Measurements from ENCODE around the gene SLC9A4.

Gene SLC9A4

DNA sequence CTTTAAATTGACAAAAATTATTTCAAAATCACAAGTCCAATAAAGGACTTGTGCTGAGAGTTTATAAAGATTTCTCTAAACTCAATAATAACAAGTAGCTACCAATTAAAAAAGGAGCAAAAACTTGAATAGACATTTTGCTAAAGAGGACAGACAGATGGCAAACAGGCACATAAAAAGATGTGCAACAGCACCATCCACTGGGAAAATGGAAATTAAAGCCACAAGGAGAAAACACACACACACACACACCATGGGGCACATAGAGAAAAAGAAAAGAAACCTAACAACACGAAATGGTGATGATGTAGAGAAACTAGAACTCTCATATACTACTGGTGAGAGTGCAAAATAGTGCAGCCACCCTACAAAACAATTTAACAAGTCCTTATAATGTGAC, 12.6 kb upstream of the SLC9A4 start:
- H3K4me1 ChIP-seq (ENCODE audit: insufficient read depth, low read length): no peaks in the 10 kb centered on the region
- no peak overlapping the region for H3K27ac ChIP-seq (ENCODE audit: low read length)
- H3K9me3 ChIP-seq (ENCODE audit: insufficient read depth, low read depth, low read length): 0 out of 2 replicates have a peak, but pooled peaks cover 2% of the 10 kb centered on the region
- no peak overlapping the region for H3K4me3 ChIP-seq (ENCODE audit: low read length)
- H3K9ac ChIP-seq (ENCODE audit: low read depth, low read length): no peak overlapping the region
- no peaks in the 10 kb centered on the region for H3K36me3 ChIP-seq (ENCODE audit: insufficient read depth, low read depth, low read length)
- H3K27me3 ChIP-seq (ENCODE audit: insufficient read depth, low read length): no peaks in the 10 kb centered on the region; the same call in 1 of the 2 replicates

DNA sequence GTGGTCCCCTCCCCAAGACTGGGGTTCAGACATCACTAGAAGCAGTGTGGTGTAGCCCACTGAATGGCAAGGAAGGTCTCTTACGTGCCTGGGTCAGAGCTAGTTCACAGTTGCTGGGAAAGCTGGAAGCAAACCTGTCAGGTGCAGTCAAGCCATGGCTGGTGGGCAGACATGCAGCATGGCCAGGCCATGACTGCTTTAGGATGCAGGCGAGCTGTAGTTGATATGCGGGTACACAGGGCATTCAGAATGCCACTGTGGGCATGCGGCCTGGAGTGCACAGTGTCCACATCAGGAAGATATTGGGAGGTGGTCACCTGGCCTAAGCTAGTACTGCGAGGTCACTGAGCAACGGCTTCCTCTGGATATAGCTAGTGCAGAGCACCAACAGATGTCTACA, 11.8 kb upstream of the SLC9A4 start:
- Histone ChIP-seq H3K36me3 (ENCODE audit: insufficient read depth, low read depth, low read length) (no peaks in the 10 kb centered on the region), H3K9me3 (ENCODE audit: insufficient read depth, low read depth, low read length) (0 out of 2 replicates have a peak, but pooled peaks cover 2% of the 10 kb centered on the region), H3K27me3 (ENCODE audit: insufficient read depth, low read length) (no peaks in the 10 kb centered on the region; the same call in 1 of the 2 replicates), H3K4me3 (ENCODE audit: low read length) (no peak overlapping the region), H3K9ac (ENCODE audit: low read depth, low read length) (no peak overlapping the region), H3K27ac (ENCODE audit: low read length) (no peak overlapping the region), H3K4me1 (ENCODE audit: insufficient read depth, low read length) (no peaks in the 10 kb centered on the region)

DNA sequence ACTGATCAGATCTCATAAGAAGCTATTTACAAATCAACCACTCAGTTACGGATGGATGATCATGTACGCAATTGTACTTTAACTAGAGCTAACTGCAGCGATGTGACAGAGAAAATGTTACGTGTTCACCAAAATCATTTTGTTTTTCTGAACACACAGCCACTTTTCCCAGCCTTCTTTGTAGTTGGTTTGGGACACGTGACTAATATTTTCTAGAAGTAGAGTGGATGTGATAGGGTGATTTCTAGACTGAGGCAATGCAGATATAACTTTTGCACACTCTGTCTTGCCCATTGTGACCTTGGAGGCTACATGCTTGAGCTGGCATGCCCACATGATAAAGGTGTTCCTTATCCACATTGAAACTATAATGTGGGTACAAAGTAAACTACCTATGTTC, 9.9 kb upstream of the SLC9A4 start:
- no peak overlapping the region for H3K9ac ChIP-seq (ENCODE audit: low read depth, low read length)
- 0 out of 2 replicates have a peak, but pooled peaks cover 2% of the 10 kb centered on the region for H3K9me3 ChIP-seq (ENCODE audit: insufficient read depth, low read depth, low read length)
- H3K4me1 ChIP-seq (ENCODE audit: insufficient read depth, low read length): no peaks in the 10 kb centered on the region
- no peaks in the 10 kb centered on the region for H3K36me3 ChIP-seq (ENCODE audit: insufficient read depth, low read depth, low read length)
- no peak overlapping the region for H3K27ac ChIP-seq (ENCODE audit: low read length)
- H3K4me3 ChIP-seq (ENCODE audit: low read length): no peak overlapping the region
- H3K27me3 ChIP-seq (ENCODE audit: insufficient read depth, low read length): no peaks in the 10 kb centered on the region; the same call in 1 of the 2 replicates

DNA sequence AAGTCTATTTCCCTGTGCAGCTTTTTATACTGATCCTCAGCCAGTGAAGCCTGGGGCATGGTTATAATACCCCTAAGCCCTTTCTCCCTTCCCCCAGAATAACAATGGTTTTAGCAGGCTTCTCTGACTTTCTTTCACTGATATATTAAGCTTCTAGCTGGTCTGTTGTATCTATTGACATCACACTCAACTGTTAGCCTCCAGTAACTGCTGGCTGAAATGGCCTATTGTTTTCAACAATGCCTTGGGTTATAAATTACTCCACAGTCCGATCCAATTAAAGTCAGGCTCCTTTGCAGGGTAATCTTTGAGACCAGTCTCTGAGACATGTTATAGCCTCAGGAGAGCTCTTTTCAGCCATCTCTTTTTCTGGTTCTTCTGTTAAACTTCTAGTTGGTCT, 2.9 kb upstream of the SLC9A4 start:
- H3K4me1 ChIP-seq (ENCODE audit: insufficient read depth, low read length): no peaks in the 10 kb centered on the region
- no peaks in the 10 kb centered on the region for H3K27me3 ChIP-seq (ENCODE audit: insufficient read depth, low read length)
- no peak overlapping the region for H3K9ac ChIP-seq (ENCODE audit: low read depth, low read length)

DNA sequence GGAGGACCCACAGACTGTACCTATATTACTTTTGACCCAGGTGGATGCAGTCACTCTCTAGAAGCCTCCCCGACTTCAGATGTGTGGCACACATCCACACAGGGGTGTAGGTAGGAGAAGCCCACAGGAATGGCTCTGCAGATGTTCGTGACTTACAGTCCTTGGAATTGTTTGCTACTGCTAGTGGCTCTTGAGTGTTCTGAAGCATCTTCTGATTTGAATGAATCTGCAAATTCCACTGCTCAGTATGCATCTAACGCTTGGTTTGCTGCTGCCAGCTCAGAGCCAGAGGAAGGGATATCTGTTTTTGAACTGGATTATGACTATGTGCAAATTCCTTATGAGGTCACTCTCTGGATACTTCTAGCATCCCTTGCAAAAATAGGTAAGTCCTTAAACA, 605 bp downstream of the SLC9A4 start:
- Histone ChIP-seq H3K4me1 (ENCODE audit: insufficient read depth, low read length) (no peaks in the 10 kb centered on the region), H3K4me3 (ENCODE audit: low read length) (no peak overlapping the region), H3K9ac (ENCODE audit: low read depth, low read length) (no peak overlapping the region), H3K36me3 (ENCODE audit: insufficient read depth, low read depth, low read length) (no peaks in the 10 kb centered on the region), H3K9me3 (ENCODE audit: insufficient read depth, low read depth, low read length) (no peaks in the 10 kb centered on the region; the same call in 1 of the 2 replicates), H3K27ac (ENCODE audit: low read length) (no peak overlapping the region), H3K27me3 (ENCODE audit: insufficient read depth, low read length) (no peaks in the 10 kb centered on the region)

More for the DNA sequence above, 2.9 kb upstream of the SLC9A4 start:
- no peak overlapping the region for H3K27ac ChIP-seq (ENCODE audit: low read length)
- H3K9me3 ChIP-seq (ENCODE audit: insufficient read depth, low read depth, low read length): no peaks in the 10 kb centered on the region; the same call in 1 of the 2 replicates
- no peaks in the 10 kb centered on the region for H3K36me3 ChIP-seq (ENCODE audit: insufficient read depth, low read depth, low read length)
- no peak overlapping the region for H3K4me3 ChIP-seq (ENCODE audit: low read length)

DNA sequence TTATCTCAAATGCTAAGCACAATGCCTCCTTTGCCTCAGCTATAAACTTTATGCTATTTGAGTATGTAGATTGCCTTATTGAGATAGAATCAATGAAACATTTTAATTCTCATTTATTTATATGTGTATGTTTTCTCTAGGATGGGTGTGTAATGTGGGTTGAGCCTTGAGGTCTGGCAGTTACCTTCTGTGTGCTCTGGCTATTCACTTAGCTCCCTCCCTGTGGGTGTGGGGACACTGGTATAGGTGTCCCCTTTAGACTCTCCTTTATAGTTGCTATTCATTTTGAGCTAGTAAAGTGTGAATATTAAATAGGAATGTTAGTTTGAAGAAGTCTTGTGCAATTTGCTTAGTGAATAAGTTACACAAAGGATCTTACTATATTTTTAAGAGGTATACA, 1.8 kb downstream of the SLC9A4 start:
- Histone ChIP-seq H3K9ac (ENCODE audit: low read depth, low read length) (no peak overlapping the region), H3K4me3 (ENCODE audit: low read length) (no peak overlapping the region), H3K27me3 (ENCODE audit: insufficient read depth, low read length) (no peaks in the 10 kb centered on the region), H3K36me3 (ENCODE audit: insufficient read depth, low read depth, low read length) (no peaks in the 10 kb centered on the region), H3K27ac (ENCODE audit: low read length) (no peak overlapping the region), H3K9me3 (ENCODE audit: insufficient read depth, low read depth, low read length) (no peaks in the 10 kb centered on the region; the same call in 1 of the 2 replicates), H3K4me1 (ENCODE audit: insufficient read depth, low read length) (no peaks in the 10 kb centered on the region)

DNA sequence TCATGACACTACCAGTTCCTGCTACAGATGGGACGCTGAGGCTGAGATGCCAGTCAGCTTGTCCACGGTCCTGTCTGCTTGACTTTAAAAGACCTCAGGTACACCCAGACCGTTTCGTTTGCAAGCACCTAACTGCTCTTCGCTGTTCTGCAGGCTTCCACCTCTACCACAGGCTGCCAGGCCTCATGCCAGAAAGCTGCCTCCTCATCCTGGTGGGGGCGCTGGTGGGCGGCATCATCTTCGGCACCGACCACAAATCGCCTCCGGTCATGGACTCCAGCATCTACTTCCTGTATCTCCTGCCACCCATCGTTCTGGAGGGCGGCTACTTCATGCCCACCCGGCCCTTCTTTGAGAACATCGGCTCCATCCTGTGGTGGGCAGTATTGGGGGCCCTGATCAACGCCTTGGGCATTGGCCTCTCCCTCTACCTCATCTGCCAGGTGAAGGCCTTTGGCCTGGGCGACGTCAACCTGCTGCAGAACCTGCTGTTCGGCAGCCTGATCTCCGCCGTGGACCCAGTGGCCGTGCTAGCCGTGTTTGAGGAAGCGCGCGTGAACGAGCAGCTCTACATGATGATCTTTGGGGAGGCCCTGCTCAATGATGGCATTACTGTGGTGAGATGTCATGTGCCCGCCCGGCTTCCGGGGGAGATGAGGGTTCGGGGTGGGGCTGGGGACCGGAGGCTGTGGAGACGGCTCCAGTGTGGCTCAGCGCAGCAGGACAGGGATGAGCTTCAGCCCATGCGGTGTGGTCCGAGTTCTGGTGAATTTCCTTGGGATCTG, 5.9 kb downstream of the SLC9A4 start:
- H3K27me3 ChIP-seq (ENCODE audit: insufficient read depth, low read length): no peaks in the 10 kb centered on the region
- no peaks in the 10 kb centered on the region for H3K36me3 ChIP-seq (ENCODE audit: insufficient read depth, low read depth, low read length)
- H3K27ac ChIP-seq (ENCODE audit: low read length): no peak overlapping the region
- no peaks in the 10 kb centered on the region for H3K9me3 ChIP-seq (ENCODE audit: insufficient read depth, low read depth, low read length)
- no peak overlapping the region for H3K9ac ChIP-seq (ENCODE audit: low read depth, low read length)
- no peaks in the 10 kb centered on the region for H3K4me1 ChIP-seq (ENCODE audit: insufficient read depth, low read length)
- H3K4me3 ChIP-seq (ENCODE audit: low read length): no peak overlapping the region

DNA sequence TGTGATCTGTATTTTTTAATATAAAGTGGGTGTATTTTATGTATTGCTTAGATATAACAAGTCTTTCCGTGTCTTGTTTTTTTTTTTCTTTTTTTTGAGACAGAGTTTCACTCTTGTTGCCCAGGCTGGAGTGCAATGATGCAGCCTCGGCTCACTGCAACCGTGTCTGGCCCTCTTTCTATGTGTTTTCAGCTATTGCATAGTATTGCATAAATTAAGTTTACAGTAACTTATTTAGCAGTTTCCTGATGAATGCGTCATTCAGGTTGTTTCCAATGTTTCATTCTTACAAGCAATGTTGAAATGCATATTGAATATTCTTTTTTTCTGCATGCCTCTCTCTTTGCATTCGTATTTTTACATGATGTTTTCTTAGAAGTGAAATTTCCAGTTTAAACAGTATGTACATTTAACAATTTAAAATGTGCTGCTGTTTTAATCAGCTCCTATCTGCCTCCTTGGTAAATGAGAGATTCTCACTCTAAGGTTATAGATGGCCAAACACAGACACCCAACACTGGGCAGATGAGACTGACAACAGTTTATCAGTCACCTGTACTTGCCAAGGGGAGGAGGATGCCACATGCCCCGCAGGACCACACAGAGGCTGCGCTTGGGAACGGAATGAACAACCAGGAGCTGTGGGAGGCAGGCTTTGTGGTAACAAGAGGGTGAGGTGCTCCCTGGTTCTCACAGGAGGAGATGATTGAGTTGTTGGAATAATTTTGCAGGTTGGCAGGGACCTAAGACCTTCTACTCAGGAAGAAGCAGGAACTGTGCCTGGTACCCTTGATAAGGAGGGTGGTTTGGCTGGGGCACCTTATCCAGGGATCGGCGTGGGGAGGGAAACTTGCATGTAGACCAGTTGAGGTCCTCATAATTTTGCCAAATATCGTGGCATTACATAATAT, 7.5 kb downstream of the SLC9A4 start:
- H3K4me3 ChIP-seq (ENCODE audit: low read length): no peak overlapping the region
- H3K27ac ChIP-seq (ENCODE audit: low read length): no peak overlapping the region
- H3K27me3 ChIP-seq (ENCODE audit: insufficient read depth, low read length): no peaks in the 10 kb centered on the region
- no peaks in the 10 kb centered on the region for H3K36me3 ChIP-seq (ENCODE audit: insufficient read depth, low read depth, low read length)
- H3K4me1 ChIP-seq (ENCODE audit: insufficient read depth, low read length): no peaks in the 10 kb centered on the region
- no peaks in the 10 kb centered on the region for H3K9me3 ChIP-seq (ENCODE audit: insufficient read depth, low read depth, low read length)
- H3K9ac ChIP-seq (ENCODE audit: low read depth, low read length): no peak overlapping the region

DNA sequence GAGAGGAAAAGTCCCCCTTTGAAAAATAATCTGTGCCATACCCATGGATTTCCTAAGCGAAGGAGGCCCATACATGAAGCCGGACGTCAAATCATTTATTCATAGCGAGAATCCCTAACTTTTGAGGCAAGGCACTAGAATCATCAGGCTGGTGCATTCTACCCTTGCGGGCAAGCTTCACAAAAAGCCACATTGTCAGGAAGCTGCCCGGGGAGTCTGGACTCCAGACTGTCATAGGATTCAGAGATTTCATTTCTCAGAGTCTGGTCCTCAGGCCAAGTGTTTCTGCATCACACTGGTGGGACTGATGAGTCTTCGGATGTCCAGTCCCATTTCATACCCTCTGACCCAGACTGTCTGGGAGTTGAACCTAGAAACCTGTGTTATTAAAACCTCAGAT, 8.9 kb downstream of the SLC9A4 start:
- Histone ChIP-seq H3K27ac (ENCODE audit: low read length) (no peak overlapping the region), H3K4me3 (ENCODE audit: low read length) (no peak overlapping the region), H3K36me3 (ENCODE audit: insufficient read depth, low read depth, low read length) (no peaks in the 10 kb centered on the region), H3K9me3 (ENCODE audit: insufficient read depth, low read depth, low read length) (no peaks in the 10 kb centered on the region), H3K4me1 (ENCODE audit: insufficient read depth, low read length) (no peaks in the 10 kb centered on the region), H3K27me3 (ENCODE audit: insufficient read depth, low read length) (no peaks in the 10 kb centered on the region), H3K9ac (ENCODE audit: low read depth, low read length) (no peak overlapping the region)

DNA sequence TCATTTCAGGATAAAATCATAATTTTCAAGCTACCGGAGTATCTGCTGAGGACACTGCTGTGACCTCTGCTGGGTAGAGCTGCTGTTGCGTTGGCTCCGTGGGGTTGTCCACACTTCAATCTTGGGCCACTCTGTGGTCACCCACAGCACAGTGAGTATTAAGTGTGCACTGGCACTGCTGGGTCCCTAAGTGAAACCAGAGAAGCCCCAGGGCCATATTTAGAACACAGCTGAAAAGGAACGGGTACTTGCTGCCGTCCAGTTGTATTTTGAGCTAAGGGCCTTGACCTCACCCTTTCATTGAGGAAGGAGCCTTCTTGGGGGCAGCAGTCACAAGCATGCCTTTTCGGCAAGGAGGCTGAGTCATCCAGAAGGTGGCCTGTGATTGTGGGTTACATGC, 10.1 kb downstream of the SLC9A4 start:
- Histone ChIP-seq H3K4me3 (ENCODE audit: low read length) (no peak overlapping the region), H3K4me1 (ENCODE audit: insufficient read depth, low read length) (no peaks in the 10 kb centered on the region; the same call in 1 of the 2 replicates), H3K36me3 (ENCODE audit: insufficient read depth, low read depth, low read length) (no peaks in the 10 kb centered on the region), H3K9ac (ENCODE audit: low read depth, low read length) (no peak overlapping the region), H3K9me3 (ENCODE audit: insufficient read depth, low read depth, low read length) (no peaks in the 10 kb centered on the region), H3K27me3 (ENCODE audit: insufficient read depth, low read length) (no peaks in the 10 kb centered on the region), H3K27ac (ENCODE audit: low read length) (no peak overlapping the region)

DNA sequence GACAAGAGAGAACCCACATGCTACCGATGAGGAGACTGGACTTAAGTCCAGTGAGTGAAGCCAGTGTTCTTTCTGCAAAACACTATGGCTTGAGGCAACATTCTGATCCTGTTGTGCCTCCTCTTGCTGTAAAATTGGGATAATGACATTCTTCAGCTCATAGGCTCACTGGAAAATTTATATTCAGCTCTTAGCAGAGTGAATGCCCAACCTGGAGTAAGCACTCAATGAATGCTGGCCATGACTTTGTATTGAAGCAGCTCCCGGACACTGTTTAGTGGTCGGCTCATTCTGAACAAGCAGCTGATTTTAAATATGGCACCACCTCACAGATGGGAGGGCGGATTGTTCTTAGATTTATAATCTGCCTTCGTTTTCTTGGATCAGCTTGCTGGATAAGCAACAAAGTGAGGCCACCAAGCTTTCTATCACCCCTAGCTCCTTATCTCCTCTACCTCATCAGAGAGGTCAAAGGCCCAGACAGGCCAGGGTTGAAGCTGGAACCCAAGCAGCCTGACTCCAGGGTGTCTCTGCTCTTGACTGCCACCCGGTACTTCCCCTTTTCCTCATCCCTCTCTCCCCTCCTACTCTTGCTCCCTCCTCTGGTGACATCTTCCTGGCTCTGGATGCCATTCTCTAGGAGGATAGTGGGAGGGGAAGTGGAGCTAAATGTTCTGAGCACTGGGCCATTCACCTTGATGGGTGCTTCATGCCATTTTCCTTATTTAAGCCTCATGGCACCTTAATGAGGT, 11.5 kb downstream of the SLC9A4 start:
- peaks cover 1% of the 10 kb centered on the region for H3K4me1 ChIP-seq (ENCODE audit: insufficient read depth, low read length)
- no peaks in the 10 kb centered on the region for H3K36me3 ChIP-seq (ENCODE audit: insufficient read depth, low read depth, low read length)
- no peaks in the 10 kb centered on the region for H3K27me3 ChIP-seq (ENCODE audit: insufficient read depth, low read length)
- no peak overlapping the region for H3K9ac ChIP-seq (ENCODE audit: low read depth, low read length)
- H3K27ac ChIP-seq (ENCODE audit: low read length): no peak overlapping the region
- no peaks in the 10 kb centered on the region for H3K9me3 ChIP-seq (ENCODE audit: insufficient read depth, low read depth, low read length)
- no peak overlapping the region for H3K4me3 ChIP-seq (ENCODE audit: low read length)

All from iPS-20b (cell line).